K562 (cell line): ENCODE measurements around the gene STX3. TPM values are rescaled to one million over a fixed set of nuclear protein-coding genes. Genes with fewer than 3 reads are reported as not detected.
A peak's percentile ranks its signal among the peaks of the same experiment; 100 is the strongest.

Experiments
- ATAC-seq: fragments of 200-7000 bp; cut with Tn5 transposase; 3 replicates; pipeline ENCODE4 v1.9.1; 2020; ENCODE audit warnings: moderate library complexity
- BruUV-seq: library from RNA; stranded (reverse); fragments of 400-500 nt; replicated peaks from 2 replicates; lab custom pipeline; 2021; lab: Mats Ljungman, UMichigan
- CTCF ChIA-PET: fragments of 300-600 bp; formaldehyde crosslinking; extraction: SDS; loops from one replicate; lab custom pipeline; 2021; ENCODE audit warnings: low intra/inter-chr PET ratio; lab: Yijun Ruan, JAX
- POLR2A ChIA-PET: fragments of 300-600, 350-650 bp; sonication (Branson Sonifier 250); formaldehyde crosslinking; extraction: SDS; loops from one replicate; lab custom pipeline; 2021; ENCODE audit warnings: antibody characterized with exemption, inconsistent platforms; lab: Yijun Ruan, JAX
- DNase-seq, 4 experiments: peaks; one replicate each; pipeline versions ENCODE4 v3.0.0 to v3.0.0-alpha.2; 2011 to 2018; ENCODE audit warnings: low spot score in 3 of 4, mixed read lengths in 3 of 4; ENCODE audit errors: extremely low read depth in 1 of 4
- FAIRE-seq: peaks from 2 replicates; lab custom pipeline; 2011; peaks lifted over from hg19 to GRCh38; lab: Jason Lieb, UNC
- H2AFZ ChIP-seq: 2 replicates; pipeline ENCODE4 v1.6.0; 2011; ENCODE audit warnings: low read depth, low read length, control low read depth, inconsistent platforms
- H3K27ac ChIP-seq: fragments of 200-600 bp; 3 replicates; pipeline ENCODE4 v1.8.0; 2011; ENCODE audit warnings: low read depth, mild to moderate bottlenecking, control low read depth, inconsistent platforms, low read length, moderate library complexity, mixed read lengths; ENCODE audit errors: extremely low read depth
- H3K27me3 ChIP-seq, 2 experiments: fragments of 300-600 bp in 1 of 2; 2 replicates in 1 of 2; 3 replicates in 1 of 2; pipeline versions ENCODE4 v1.6.0 to v1.8.0; 2011; ENCODE audit warnings: inconsistent platforms in 2 of 2, low read length in 2 of 2, mild to moderate bottlenecking in 1 of 2, mixed read lengths in 1 of 2, moderate library complexity in 1 of 2; ENCODE audit not compliant: control insufficient read depth in 2 of 2, insufficient read depth in 2 of 2
- H3K36me3 ChIP-seq: fragments of 300-600 bp; 3 replicates; pipeline ENCODE4 v1.8.0; 2011; ENCODE audit warnings: mild to moderate bottlenecking, low read length, inconsistent platforms; ENCODE audit not compliant: control insufficient read depth, insufficient read depth
- H3K4me1 ChIP-seq, 2 experiments: fragments of 200-600 bp in 1 of 2; replicated peaks in 1 of 2; 2 replicates in 1 of 2; 3 replicates in 1 of 2; pipeline versions ENCODE4 v1.5.1 to v1.8.0; 2011; ENCODE audit warnings: inconsistent platforms in 2 of 2, low read length in 2 of 2, mild to moderate bottlenecking in 1 of 2, mixed read lengths in 1 of 2, moderate library complexity in 1 of 2; ENCODE audit not compliant: control insufficient read depth in 2 of 2, insufficient read depth in 2 of 2
- H3K4me2 ChIP-seq: 2 replicates; pipeline ENCODE4 v1.6.1; 2011; ENCODE audit warnings: low read length, control low read depth, inconsistent platforms, mixed read lengths; ENCODE audit not compliant: insufficient read depth
- H3K4me3 ChIP-seq: fragments of 200-600 bp; sonication (generic), shearing (Covaris generic); 2 replicates; pipeline ENCODE4 v1.5.1; 2016; ENCODE audit warnings: control low read depth, inconsistent platforms
- H3K79me2 ChIP-seq: fragments of 200-600 bp; 3 replicates; pipeline ENCODE4 v1.8.0; 2011; ENCODE audit warnings: low read length, inconsistent platforms; ENCODE audit not compliant: control insufficient read depth, insufficient read depth
- H3K9ac ChIP-seq, 2 experiments: 2 replicates each; pipeline versions ENCODE4 v1.6.0 to v1.6.1; 2011; ENCODE audit warnings: low read depth in 2 of 2, low read length in 2 of 2, control low read depth in 1 of 2, inconsistent platforms in 1 of 2, mild to moderate bottlenecking in 1 of 2, mixed read lengths in 1 of 2; ENCODE audit not compliant: insufficient read depth in 1 of 2
- H3K9me1 ChIP-seq: one replicate; pipeline ENCODE4 v1.6.0; 2011; ENCODE audit warnings: inconsistent platforms, mild to moderate bottlenecking, low read length, moderate library complexity; ENCODE audit not compliant: control insufficient read depth, insufficient read depth
- H3K9me3 ChIP-seq: replicated peaks from 2 replicates; pipeline ENCODE4 v1.5.1; 2011; ENCODE audit warnings: low read depth, low read length, inconsistent platforms; ENCODE audit not compliant: control insufficient read depth, insufficient read depth
- H4K20me1 ChIP-seq: replicated peaks from 2 replicates; pipeline ENCODE4 v1.6.1; 2011; ENCODE audit warnings: low read length, inconsistent platforms, mixed read lengths; ENCODE audit not compliant: control insufficient read depth, insufficient read depth
- DMBX1 ChIP-seq: fragments of 250-450 bp; sonication (Bioruptor Pico); IDR thresholded peaks from 2 replicates; pipeline ENCODE4 v1.8.0; 2022; ENCODE audit warnings: inconsistent platforms, mild to moderate bottlenecking, moderate library complexity, borderline replicate concordance
- ELF4 ChIP-seq: fragments of 450-650 bp; formaldehyde crosslinking; IDR thresholded peaks from 2 replicates; pipeline ENCODE4 v1.4.0; 2022; ENCODE audit warnings: missing genetic modification characterization
- FOXK2 ChIP-seq, 2 experiments: fragments of 450-650 bp; IDR thresholded peaks in 1 of 2; conservative IDR thresholded peaks in 1 of 2; 2 replicates each; pipeline ENCODE4 v1.6.1; 2016; ENCODE audit warnings: low read depth in 2 of 2, mild to moderate bottlenecking in 1 of 2
- MEIS2 ChIP-seq: fragments of 450-650 bp; IDR thresholded peaks from 2 replicates; pipeline ENCODE4 v1.6.1; 2014; ENCODE audit warnings: mild to moderate bottlenecking; ENCODE audit not compliant: partially characterized antibody
- PKNOX1 ChIP-seq: fragments of 450-650 bp; IDR thresholded peaks from 2 replicates; pipeline ENCODE4 v1.6.1; 2016
- SMAD4 ChIP-seq: fragments of 250-450 bp; sonication (Bioruptor Pico); conservative IDR thresholded peaks from 2 replicates; pipeline ENCODE4 v1.8.0; 2021; ENCODE audit warnings: inconsistent platforms, mild to moderate bottlenecking, moderate library complexity
- TAF15 ChIP-seq: fragments of 200-400 bp; formaldehyde crosslinking; IDR thresholded peaks from 2 replicates; pipeline ENCODE4 v1.6.1; 2017; ENCODE audit warnings: mild to moderate bottlenecking, low read depth, low read length, moderate library complexity
- TCF3 ChIP-seq: sonication (generic); formaldehyde crosslinking; IDR thresholded peaks from 2 replicates; pipeline ENCODE4 v1.4.0; 2020; ENCODE audit warnings: mild to moderate bottlenecking, missing genetic modification reagents
- ZBTB12 ChIP-seq: fragments of 250-450 bp; sonication (Bioruptor Pico); IDR thresholded peaks from 2 replicates; pipeline ENCODE4 v1.4.0; 2020
- ZSCAN32 ChIP-seq: fragments of 450-650 bp; formaldehyde crosslinking; IDR thresholded peaks from 2 replicates; pipeline ENCODE4 v1.4.0; 2020; ENCODE audit warnings: mild to moderate bottlenecking, moderate library complexity
- WGBS: fragments of 100-300 bp; shearing (Covaris generic); methylation state at CpG from one replicate; pipeline ENCODE4 v1.1.6; 2016; ENCODE audit warnings: low coverage, mixed read lengths; ENCODE audit not compliant: insufficient coverage; ENCODE audit errors: missing lambda C conversion rate; 5-methylcytosine and 5-hydroxymethylcytosine counted together
- in situ Hi-C: fragments of 300-500 bp; cut with MboI; formaldehyde crosslinking; loops from 4 replicates; pipeline ENCODE4 v1.15.0; 2018; ENCODE audit warnings: inconsistent platforms, mixed read lengths
- intact Hi-C: fragments of 100-400 bp; cut with micrococcal nuclease; formaldehyde crosslinking; loops from 2 replicates; pipeline ENCODE4 v1.14.2; 2022
- polyA plus RNA-seq, 8 experiments: library from polyadenylated mRNA; depleted of rRNA in 4 of 8; stranded (reverse) in 5 of 8; unstranded in 3 of 8; fragments of >200 nt; fragmentation: Nextera tagmentation in 2 of 8; fragmentation: Illumina TruSeq in 1 of 8; extraction: Ambion mirVana in 2 of 8; extraction: Trizol in 1 of 8; gene quantifications; 2 replicates each; pipeline versions ENCODE4 v1.2.1 to v1.2.3, GENCODE V29; 2011 to 2014; ENCODE audit warnings: inconsistent platforms in 1 of 8, missing spikeins in 1 of 8
- total RNA-seq, 7 experiments: library from RNA; depleted of rRNA in 6 of 7; stranded (reverse); fragments of >200 nt in 6 of 7; fragmentation: Illumina TruSeq in 2 of 7; extraction: Trizol in 2 of 7; gene quantifications; 2 replicates each; pipeline versions ENCODE4 v1.2.1 to v1.2.3, GENCODE V29; 2011 to 2021; ENCODE audit warnings: low replicate concordance in 1 of 7

STX3 gene
- total and polyA plus RNA-seq, 9 of the 15 experiments (the other 6 are each of a cell fraction or from before 2014, with no cell fraction given) = 12.0 to 91.6 (median 48.7) TPM

- in situ Hi-C loops (no loop called here), intact Hi-C loops (no loop called here)
- Histone ChIP-seq H3K36me3 (no peaks in the 10 kb centered on the region), H3K4me1 (peaks cover 4 to 39% of the 10 kb centered on the region in 2 experiments; a peak in 3 of 5 replicates), H3K27ac (peak overlapping the region; percentile 39), H3K27me3 (no peaks in the 10 kb centered on the region), H3K9me3 (no peaks in the 10 kb centered on the region), H3K4me3 (no peak overlapping the region), H2AFZ (peak overlapping the region; percentile 84), H3K9me1 (no peaks in the 10 kb centered on the region), H3K9ac (peak overlapping the region in 1 of 2 experiments; percentile 15; a peak in 1 of 4 replicates), H4K20me1 (no peaks in the 10 kb centered on the region), H3K79me2 (no peaks in the 10 kb centered on the region), H3K4me2 (peak overlapping the region; percentile 36; the same call in 1 of the 2 replicates)
- TF ChIP-seq ZBTB12 (CRISPR knock-in tag) (0 out of 2 replicates have a peak, but pooled peaks have one; percentile 17), TCF3 (0 out of 2 replicates have a peak, but pooled peaks have one; percentile 11), TAF15 (no peak), FOXK2 (conservative IDR thresholded peaks at IDR 0.05 in 1 of 2, IDR thresholded peaks at IDR 0.05 in 1 of 2; ENCODE audit: low read depth in 2 of 2) (peak; percentile 25 to 60; a peak in 1 of 4 replicates), ZSCAN32 (no peak), SMAD4 (CRISPR knock-in tag) (0 out of 2 replicates have a peak, but pooled peaks have one; percentile 20), DMBX1 (CRISPR knock-in tag) (0 out of 2 replicates have a peak, but pooled peaks have one; percentile 34), MEIS2 (peak; percentile 20), PKNOX1 (0 out of 2 replicates have a peak, but pooled peaks have one; percentile 36), ELF4 (CRISPR knock-in tag) (0 out of 2 replicates have a peak, but pooled peaks have one; percentile 42)
- POLR2A ChIA-PET = interaction anchor here (0.6 to 1.2 kb wide), 5 partner anchors 9 to 651 kb away, joined by 3 to 5 read pairs (median 3); no protein-coding TSS in a partner anchor
- DNase-seq (no peak), FAIRE-seq (peak; percentile 46), ATAC-seq (peak; percentile 73)
- no TSS peak for BruUV-seq
- WGBS = 18% methylated on average over 5 of the region's 5 CpGs
- CTCF ChIA-PET = no interaction called here
Measured at GRCh38 chr11:59846556-59846955, 91.4 kb downstream of the STX3 start.
